GM18867 (cell line): Measurements from ENCODE around the gene SMIM35.
"Not testable (repeated sequence)": the region's sequence is repeated elsewhere in the genome, so short reads cannot be mapped to it uniquely, and the experiment has no call there.

Experiments
- ATAC-seq: cut with Tn5 transposase; IDR thresholded peaks from one replicate; pipeline ENCODE4 v1.9.1; 2021; ENCODE audit warnings: mild to moderate bottlenecking, moderate library complexity; ENCODE audit not compliant: unreplicated experiment

The SMIM35 gene

DNA sequence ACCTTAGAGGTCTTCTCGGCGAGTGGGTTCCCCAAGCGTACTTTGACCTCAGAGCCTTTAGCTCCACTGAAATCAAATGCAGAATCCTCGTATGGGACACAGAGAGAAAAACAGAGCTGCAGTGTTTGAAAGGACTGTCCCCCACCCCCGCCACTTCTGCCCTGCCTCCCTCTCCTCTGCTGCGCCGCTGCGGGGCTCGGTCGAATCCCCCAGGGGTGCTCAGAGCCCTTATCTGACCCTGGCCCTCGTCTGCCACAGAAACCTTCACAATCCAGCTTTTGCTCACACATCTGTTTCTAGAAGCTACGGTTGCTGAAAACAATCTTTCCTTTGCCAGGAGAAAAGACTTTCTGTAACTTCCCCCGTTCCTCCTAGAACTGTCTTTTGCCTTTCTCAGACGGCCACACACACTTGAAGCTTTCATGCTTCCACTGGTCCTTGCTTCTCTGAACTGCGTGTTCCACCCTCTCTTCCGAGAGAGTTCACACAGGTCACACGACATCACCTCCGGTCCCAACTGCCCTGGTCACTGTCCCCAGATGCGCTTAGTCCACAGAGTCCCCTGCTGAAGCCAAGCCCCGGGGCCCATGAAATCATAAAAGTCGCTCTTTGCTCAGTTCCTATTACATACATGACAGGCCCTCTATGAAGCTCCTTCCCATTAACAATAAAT is 3.7 kb downstream of the SMIM35 start:
- no peak for ATAC-seq

DNA sequence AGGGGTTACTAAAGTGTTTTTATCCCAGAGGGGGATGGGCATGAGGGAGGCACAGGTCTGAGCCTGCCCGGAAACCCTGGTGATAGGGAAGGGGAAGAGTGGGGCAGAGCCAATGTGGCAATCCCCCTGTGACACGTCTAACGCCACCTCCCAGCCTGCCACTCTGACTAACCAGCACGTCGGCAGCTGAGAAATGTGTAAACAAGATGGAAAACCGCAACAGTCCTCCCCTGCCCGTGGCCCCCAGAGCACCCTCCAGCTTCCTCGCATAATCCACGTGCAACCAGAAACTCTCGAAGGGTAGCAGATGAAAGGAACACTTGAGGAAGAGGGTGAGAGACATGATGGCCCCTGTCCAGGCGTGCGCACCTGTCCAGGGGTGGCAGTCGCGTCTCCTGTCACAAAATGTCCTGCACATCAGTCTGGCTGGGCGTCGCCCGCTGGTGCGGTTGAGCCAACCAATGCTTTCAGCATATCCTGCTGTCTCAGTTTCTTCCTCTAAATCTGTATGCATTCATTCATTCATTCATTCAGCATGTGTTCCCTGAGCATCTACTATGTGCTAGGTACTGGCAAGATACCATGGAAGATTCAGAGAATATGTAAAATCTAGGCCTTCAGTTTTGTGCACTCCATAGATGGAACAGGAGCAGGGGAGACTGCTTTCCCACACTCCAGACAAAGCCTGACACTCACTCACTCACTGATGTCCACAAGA is 5.4 kb downstream of the SMIM35 start:
- no peak for ATAC-seq

DNA sequence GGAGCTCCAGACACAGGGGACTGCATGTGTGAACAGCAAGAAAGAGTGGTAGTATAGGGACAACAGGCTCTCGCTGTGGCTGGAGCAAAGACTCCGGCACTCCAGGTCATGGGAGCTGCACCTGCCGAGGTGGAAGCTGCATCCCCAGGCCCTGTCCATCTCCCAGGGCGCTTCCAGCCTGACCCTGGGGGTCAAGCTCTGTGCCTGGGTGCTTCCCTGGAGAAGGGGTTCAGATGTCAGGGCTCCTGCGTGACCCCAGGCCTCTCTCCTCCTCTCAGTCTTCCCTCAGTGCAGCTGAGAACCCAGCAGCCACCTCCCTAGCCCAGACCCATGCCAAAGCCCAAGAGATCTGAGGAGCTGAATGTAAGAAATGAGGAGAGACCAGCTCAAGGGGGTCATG is 6.5 kb downstream of the SMIM35 start:
- no peak for ATAC-seq

DNA sequence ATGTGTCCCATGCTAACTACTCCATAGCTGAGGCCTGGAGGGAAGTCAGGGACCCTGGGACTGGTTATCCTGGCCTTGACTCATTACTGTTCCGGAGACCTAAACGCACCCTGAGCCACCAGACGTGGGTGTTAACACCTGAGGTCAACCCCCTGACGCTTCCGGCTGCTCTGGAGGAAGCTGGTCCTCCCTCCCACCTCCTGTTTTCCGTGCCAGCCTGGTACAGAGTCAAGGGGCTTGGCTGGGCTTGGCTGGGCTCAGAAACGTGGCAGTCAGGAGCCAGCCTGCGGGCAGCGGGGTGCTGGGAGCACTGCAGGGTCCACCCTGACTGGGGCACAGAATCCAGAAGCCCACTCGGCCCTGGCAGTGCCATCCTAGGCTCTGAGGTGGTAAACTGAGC is 7.3 kb downstream of the SMIM35 start:
- ATAC-seq: no peak

DNA sequence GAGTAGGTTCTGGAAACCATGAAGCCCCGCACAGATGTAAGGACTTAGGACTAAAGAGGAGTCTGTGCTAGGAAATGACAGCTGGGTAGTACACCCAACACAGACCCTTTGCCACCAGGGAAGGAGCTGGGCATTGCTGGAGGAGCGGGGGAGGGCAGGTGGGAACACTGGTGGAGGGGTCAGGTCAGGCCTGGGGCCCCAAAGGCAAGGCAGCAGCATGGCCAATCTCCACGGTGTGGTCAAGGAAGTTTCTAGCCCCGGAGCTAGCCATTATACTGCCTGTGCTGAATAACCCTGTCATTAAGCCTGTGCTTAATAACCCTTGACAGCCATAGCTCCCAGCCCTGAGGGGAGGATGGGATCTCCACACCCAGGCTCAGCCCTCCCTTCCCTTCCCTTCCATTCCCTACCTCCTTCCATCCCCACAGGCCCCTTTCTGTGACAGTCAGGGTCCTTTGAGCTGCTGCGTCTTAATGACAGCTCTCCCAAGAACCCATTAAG is 7.8 kb downstream of the SMIM35 start:
- ATAC-seq: no peak

DNA sequence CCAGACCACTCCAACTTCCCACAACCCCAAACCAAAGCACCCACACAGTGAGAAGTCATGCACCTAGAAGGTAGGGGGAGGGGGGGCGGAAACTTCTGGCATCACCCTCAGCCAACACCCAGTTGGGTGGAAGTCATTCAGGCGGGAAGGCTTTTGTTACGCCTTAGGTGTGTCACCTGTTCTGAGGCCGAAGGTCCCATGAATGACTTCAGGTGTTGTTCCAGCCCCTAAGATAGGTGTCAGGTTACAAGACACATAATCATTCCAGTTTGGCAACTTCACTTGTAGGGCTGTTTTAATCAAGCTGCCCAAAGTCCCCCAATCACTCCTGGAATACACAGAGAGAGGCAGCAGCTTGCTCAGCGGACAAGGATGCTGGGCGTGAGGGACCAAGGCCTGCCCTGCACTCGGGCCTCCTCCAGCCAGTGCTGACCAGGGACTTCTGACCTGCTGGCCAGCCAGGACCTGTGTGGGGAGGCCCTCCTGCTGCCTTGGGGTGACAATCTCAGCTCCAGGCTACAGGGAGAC is 9.9 kb downstream of the SMIM35 start, which contains the start of gene TMPRSS4:
TMPRSS4 (plus strand) TSS at position 325 of the 528 bp plus-strand sequence. CDS start 225 bp downstream, outside the sequence.
- ATAC-seq: no peak

DNA sequence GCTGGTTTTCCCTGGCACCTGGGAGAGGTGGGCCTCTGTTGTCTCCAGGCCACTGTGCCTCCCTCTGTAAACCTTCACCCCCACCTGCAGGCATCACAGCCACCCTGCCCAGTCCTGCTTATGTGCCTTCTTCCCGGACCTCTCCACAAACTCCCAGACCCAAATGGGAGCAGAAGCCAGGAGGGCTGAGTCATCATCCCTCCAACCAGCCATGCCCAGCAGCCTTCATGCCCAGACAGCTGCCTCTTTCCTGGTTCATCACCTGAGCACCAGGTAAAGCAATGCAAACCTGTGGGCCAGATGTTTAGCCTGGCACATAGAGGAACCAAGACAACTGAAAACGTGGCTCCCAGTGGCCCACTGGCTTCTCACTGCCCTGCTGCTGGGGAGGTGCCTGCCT is 12.0 kb downstream of the SMIM35 start:
- ATAC-seq: no peak

DNA sequence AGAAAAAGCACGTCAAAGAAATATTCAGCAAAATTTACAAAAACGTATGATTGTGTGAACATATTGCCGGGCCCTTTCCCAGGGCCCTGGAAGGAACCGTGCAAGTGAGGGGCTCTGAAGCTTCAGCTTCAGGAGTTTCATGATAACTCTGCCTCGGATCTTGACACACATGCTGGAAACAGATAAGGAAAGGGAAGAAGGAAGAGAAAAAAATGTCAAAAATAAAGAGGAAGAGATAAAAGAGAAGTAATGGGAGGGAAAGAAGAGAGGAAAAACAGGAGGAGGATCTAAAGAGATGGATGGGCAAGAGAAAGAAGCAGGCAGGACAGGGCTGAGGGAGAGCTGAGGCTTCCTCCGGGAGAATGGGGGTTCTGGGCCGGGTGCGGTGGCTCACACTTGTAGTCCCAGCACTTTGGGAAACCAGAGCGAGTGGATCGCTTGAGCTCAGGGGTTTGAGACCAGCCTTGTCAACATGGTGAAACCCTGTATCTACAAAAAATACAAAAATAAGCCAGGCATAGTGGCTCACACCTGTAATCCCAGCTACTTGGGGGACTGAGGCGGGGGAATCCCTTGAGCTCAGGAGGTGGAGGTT is 12.6 kb downstream of the SMIM35 start:
- no peak for ATAC-seq

DNA sequence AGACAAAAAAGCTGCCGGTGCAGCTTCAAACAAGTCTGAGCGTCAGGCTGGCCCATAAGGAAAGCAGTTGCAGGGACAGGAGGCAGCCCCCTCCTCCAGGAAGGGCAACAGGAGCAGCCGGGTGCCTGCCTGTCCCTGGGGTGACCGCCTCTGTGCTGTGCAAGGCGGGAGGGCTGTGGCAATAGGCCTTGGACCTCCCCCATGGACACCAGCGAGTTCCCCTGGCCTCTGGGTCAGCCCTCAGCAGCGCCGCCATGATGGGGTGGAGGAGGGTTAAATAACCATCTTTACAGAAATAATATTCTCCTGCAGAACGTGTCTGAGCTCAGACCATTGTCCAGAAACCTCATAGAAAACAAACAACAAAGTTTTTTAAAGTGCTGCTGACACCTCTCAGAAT is 13.2 kb downstream of the SMIM35 start:
- no peak for ATAC-seq

DNA sequence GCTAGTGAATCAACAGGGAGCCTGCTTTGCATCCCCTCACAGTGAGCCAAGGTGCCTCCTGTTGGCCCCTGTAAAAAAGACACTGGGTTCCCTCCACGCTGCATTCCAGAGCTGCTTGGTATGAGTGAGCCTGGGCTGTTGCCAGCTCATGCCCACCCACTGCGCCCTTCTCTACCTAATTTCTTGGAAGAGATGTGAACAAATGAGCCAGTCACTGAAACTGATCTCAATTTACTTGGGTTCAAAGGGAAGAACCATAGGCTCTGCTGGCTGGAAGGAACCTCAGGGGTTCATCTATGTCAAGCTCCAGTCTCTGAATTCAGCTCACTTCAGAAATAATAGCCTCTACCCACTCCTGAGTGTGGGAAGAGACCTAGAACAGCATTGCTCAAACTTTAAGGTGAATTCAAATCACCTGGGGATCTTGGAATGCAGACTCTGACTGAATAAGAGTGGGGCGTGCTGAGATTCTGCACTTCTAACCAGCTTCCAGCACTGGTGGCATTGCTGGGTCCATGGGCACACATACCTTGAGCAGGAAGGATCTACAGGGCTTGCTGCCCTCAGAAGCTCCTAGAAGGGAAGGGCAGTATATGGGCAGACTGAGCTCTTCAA is 15.2 kb downstream of the SMIM35 start:
- ATAC-seq: no peak

DNA sequence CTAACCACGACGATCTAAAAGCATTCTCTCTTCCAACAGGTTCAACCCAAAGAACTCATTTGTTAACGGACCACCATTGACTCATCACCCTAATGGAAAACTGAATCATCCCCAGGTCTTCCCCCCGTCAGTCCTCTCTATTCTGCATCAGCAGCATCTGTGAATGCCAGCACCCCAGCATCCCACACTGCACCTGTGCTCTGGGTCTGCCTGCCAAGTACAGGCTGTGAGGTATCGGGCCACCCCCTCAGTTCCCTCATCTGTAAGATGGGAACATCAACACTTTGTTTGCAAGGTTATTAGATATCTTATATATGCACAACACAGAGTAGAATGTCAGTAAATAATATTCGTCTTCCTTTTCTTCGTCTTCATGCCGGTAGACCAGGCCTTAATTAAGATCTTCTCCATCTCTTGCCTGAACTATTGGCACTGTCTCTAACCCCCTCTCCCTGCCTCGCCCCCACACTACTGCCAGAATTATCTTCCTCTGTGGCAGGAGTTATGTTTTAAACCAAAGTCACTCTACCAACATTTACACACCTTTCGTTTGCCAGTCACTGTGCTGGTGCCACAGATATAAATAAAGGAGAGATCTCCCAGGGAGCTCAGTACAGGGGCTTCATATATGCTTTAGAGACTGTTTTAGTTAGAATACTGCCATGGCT is 17.7 kb downstream of the SMIM35 start:
- ATAC-seq: no peak

DNA sequence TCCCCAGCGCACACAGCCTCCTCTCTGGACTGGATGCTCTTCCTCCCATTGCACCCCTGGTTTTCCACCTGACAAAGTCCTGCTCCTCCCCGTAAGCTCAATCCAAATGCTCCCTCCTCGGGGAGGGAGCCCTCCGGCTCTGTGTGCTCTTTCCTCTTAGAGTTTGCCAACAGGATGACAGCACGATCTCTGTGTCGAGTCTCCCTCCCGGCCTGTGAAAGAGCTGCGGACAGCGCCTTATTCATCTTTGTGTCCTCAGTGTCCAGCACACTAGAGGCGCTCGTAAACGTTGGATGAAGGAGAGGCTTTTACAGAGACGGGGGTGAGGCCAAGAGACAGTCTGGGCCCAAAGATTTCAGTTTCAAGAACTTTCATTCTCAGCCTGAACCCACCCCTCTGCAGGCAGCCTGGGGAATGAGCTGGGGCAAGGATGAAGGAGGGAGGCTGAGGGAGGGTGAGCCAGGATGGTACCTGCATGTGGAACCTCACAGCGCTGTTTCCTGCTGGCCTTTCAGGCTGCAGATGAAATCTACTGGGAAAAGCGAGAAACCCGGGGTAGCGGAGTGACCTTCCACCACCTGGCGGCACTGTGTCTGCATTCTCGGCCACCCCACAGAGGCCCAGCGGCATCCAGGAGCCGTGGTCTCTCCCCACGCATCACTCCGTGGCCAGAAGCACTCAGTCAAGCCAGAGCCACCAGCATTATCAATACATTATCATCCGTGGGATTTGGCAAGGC is 18.4 kb downstream of the SMIM35 start:
- ATAC-seq: no peak

DNA sequence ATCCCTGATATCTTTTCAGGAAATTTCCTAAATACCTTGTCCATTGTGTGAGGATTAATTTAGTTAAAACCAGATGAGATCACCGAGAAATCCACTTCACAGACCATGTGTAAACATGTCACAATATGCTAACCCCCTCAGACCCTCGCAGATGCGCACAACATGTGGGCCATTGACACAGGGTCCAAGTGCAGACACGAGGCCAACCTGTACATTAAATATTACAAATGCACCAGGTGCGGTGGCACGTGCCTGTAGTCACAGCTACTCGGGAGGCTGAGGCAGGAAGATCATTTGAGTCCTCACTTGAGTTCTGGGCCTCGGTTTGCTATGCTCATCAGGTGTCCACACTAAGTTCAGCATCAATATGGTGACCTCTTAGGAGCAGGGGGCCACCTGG is 19.8 kb downstream of the SMIM35 start:
- no peak for ATAC-seq

DNA sequence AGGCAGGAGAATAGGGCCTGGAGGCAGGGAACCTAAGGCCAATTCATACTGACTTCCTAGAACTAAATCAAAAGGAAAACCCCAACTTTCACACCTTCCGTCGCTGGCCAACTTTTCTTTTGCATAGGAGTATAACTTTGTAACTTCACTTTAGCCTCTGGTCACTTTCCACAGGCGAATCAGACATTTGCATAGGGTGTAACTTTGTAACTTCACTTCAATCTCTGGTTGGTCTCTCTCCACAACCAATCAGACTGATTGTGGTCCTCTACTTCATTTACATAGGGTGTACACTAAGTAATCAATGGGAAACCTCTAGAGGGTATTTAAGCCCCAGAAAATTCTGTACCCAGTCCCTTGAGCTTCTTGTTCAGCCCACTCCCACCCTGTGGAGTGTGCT is 21.4 kb downstream of the SMIM35 start:
- no peak for ATAC-seq

DNA sequence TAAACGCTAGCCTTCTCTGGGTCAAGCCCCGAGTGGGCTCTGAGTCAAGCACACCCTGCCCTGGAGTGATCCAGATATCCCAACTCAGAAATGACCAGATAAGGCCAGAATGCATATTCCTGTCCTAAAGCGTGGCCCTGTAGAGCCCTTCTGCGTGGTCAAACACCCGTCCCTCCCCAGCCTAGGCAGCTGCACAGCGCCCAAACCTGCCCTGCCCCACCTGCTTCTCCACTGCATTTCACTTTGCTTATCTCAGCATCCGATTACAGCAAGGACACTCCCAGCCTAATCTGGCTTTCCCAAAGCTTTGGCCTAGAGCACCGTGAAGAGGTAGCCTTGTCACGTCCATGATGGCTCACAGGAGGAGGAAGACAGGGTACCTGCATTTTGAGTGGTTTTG is 21.8 kb downstream of the SMIM35 start:
- ATAC-seq: no peak

DNA sequence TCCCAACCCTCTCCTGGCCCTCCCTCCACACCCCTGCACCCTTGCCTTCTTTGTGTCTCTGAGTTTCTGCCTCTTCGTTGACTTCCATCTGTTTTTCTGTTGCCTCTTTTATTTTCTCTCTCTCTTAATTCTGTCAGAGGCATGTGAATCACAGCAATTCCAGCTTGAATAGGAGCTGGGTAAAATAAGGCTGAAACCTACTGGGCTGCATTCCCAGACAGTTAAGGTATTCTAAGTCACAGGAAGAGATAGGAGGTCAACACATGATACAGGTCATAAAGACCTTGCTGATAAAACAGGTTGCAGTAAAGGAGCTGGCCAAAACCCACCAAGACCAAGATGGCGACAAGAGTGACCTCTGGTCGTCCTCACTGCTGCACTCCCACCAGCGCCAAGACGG is 24.1 kb downstream of the SMIM35 start:
- ATAC-seq: not testable (repeated sequence)

DNA sequence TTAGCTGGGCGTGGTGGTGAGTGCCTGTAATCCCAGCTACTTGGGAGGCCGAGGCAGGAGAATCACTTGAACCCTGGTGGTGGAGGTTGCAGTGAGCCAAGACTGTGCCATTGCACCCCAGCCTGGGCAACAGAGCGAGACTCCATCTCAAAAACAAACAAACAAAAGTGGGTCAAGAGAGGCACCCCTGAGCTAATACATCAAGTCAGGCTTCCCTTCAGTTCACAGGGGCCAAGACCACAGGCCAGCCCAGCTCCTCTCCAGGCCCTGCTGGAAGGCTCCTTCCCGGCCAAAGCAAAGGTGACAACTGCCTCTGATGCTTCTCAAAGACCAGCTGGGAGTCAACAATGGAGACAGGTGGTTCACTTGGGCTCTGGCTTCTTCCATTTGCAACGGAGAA is 24.6 kb downstream of the SMIM35 start:
- ATAC-seq: not testable (repeated sequence)

DNA sequence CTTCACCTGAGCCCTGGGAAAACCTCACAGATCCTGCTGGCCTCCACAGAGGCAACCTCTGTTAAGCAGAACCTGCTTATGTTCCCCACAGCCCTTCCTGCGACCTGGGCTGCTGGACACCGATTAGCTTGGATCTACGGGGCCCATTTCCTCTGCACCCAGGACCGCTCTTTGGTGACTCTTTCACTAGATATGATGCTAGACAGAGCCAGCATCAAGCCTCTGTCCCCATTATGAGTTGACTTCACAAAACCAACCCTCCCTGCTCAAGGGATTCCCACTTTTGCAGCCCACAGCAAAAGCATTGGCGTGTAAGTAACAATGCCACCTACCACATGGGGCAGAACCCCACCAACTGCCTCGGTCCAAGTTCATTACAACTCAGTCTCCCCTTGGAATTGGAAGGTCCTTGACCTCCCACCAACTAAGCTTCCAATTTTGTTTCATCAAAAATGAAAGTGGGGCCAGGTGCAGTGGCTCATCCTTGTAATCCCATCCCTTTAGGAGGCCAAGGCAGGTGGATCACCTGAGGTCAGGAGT is 25.1 kb downstream of the SMIM35 start:
- no peak for ATAC-seq

DNA sequence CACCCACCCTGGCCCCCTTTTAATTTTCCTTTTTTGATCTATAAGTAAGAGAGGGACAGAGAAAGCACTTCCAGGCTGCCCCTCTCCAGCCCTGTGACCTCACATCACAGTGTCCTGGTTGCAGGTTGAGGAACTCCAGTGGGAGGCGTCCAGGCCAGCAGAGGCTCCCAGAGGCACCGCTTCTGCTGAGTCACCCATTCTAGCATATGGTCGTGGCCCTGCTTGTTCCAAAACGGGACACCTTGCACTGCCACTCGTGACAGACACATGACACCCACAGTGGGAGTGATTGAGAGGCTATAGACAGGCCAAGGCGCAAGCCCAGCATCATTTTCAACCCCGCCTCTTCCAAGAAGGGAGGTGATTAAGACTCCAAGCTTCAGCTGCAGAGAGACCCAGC is 25.9 kb downstream of the SMIM35 start:
- no peak for ATAC-seq
